Right lobe of liver (tissue), 6 donors: ENCODE results near the gene GRHL3. TPM values are rescaled to one million over a fixed set of nuclear protein-coding genes. Genes with fewer than 3 reads are reported as not detected.
A peak's percentile ranks its signal among the peaks of the same experiment; 100 is the strongest.

Experiments
- ATAC-seq, 4 donors: fragments of 200-7000 bp; cut with Tn5 transposase; one replicate each; pipeline ENCODE4 v1.9.1; 2020; ENCODE audit warnings: mild to moderate bottlenecking in 4 of 4, moderate library complexity in 4 of 4
- DNase-seq, 3 donors: peaks; one replicate each; pipeline ENCODE4 v3.0.0-alpha.2; 2020
- H3K27ac ChIP-seq, 3 donors: fragments of 200-600 bp; one replicate each; pipeline ENCODE4 v1.8.0; 2022
- H3K27me3 ChIP-seq, 2 donors: fragments of 200-600 bp; one replicate each; pipeline ENCODE4 v1.8.0; 2022
- H3K36me3 ChIP-seq, 4 donors: fragments of 200-600 bp; sonication (generic) in 1 of 4; one replicate each; pipeline versions ENCODE4 v1.5.1 to v1.8.0; 2017 to 2022; ENCODE audit warnings: control low read depth in 1 of 4
- H3K4me1 ChIP-seq, 4 donors: fragments of 200-600 bp; sonication (generic) in 1 of 4; one replicate each; pipeline versions ENCODE4 v1.5.1 to v1.8.0; 2017 to 2022; ENCODE audit warnings: control low read depth in 1 of 4
- H3K4me3 ChIP-seq, 3 donors: fragments of 200-600 bp; one replicate each; pipeline ENCODE4 v1.8.0; 2022
- H3K9me3 ChIP-seq, 4 donors: fragments of 200-600 bp; sonication (generic) in 1 of 4; one replicate each; pipeline versions ENCODE4 v1.5.1 to v1.8.0; 2017 to 2022; ENCODE audit warnings: control low read depth in 1 of 4
- CTCF ChIP-seq, 4 donors: fragments of 200-600 bp in 3 of 4; fragments of 450-650 bp in 1 of 4; IDR thresholded peaks; one replicate each; pipeline versions ENCODE4 v1.5.1 to v1.8.0; 2016 to 2022; ENCODE audit warnings: antibody characterized with exemption in 4 of 4, mild to moderate bottlenecking in 2 of 4
- POLR2A ChIP-seq: fragments of 450-650 bp; IDR thresholded peaks from one replicate; pipeline ENCODE4 v1.6.1; 2017; ENCODE audit warnings: antibody characterized with exemption, mild to moderate bottlenecking
- WGBS: methylation state at CpG from one replicate; pipeline ENCODE4 v1.1.6; 2018; ENCODE audit warnings: low coverage, low lambda C conversion rate; ENCODE audit not compliant: insufficient coverage; ENCODE audit errors: missing lambda C conversion rate; 5-methylcytosine and 5-hydroxymethylcytosine counted together
- intact Hi-C, 2 donors: fragments of 100-400 bp; cut with DNase I; formaldehyde crosslinking; loops; one replicate each; pipeline versions ENCODE4 v1.11.2 to v1.14.1; 2022
- total RNA-seq, 6 experiments: library from RNA; depleted of rRNA in 2 of 6; stranded (reverse); fragments of >200 nt in 2 of 6; fragmentation: NEBNext Ultra II Directional in 3 of 6; extraction: Animal tissue kit (Norgen Biotek cat#: 25700) in 3 of 6; gene quantifications; one replicate each; pipeline versions ENCODE4 v1.1.0 to v1.2.4, GENCODE V29; 2016 to 2023
- donor health status: DM: no; HTN: yes; CAD: no.
- donor health status: DM: no; HTN: no; CAD: no.
- donor health status: DM: no; HTN: no; CAD: no.
- donor health status: DM: no; HTN: yes; CAD: no.
- donor health status: DM: no; HTN: yes; CAD: no.

Gene GRHL3
- total RNA-seq, 6 experiments from 2014 or later: 0.20 to 1.00 (median 0.26) TPM; not detected in 1

DNA sequence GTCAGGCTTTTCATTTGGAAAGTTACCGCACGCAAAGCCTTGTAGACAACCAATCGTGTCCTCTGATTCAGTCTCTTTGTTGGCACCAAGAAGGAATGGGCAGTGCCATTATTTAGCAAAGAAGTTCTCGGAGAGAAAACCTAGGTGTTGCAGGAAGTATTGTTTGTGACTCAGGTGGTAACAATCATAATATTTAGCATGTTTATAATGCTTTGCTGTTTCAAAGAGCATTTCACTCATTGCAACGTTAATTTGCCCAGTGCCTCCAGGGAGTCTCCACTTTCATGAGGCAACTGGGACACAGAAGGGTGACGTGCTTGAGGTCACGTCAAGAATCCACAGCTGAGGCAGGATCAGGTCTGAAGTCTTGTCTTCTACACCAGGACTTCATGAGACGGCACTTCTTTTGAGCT, 63.0 kb downstream of the GRHL3 start:
- Histone ChIP-seq H3K4me3 (no peak overlapping the region), H3K27ac (no peak overlapping the region), H3K4me1 (peaks cover 0 to 15% (median 4%) of the 10 kb centered on the region in 4 donors), H3K36me3 (no peaks in the 10 kb centered on the region), H3K27me3 (no peaks in the 10 kb centered on the region), H3K9me3 (no peaks in the 10 kb centered on the region)
- ATAC-seq (no peak), DNase-seq (peak in 1 of 3 donors; percentile 27)
- intact Hi-C loops: no loop called here
- WGBS: 96% methylated on average over 7 of the region's 8 CpGs
- TF ChIP-seq CTCF (IDR thresholded peaks at IDR 0.05) (no peak), POLR2A (no peak)

DNA sequence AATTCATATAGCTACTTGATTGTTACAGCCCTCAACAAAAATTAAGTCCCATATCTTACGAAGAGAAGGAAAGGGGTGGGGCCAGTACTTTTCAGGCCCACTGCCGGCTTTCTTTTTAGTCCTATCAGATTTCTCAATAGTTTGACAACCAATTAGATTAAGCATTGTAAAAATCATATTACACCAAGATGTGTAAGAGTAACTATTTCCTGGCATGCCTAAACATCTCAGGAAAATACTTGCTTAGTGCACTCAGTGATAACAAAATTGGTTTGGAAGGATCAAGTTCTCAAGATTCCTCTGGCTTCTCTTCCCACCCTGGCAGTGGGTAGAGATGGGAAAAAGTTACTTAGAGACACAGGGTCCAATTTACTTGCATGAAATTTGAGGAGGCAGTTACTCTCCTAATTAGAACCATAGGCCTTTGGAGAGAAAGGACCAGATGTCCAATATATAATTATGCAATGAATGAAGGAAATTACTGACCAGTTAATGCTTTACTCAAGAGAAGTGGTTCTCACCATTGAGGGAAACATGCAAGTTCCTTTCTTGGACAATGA, 64.3 kb downstream of the GRHL3 start:
- no peak for TF ChIP-seq CTCF (IDR thresholded peaks at IDR 0.05)
- TF ChIP-seq POLR2A: no peak
- Histone ChIP-seq H3K27ac (no peak overlapping the region), H3K36me3 (no peaks in the 10 kb centered on the region), H3K9me3 (no peaks in the 10 kb centered on the region), H3K4me3 (no peak overlapping the region), H3K27me3 (no peaks in the 10 kb centered on the region), H3K4me1 (peaks cover 0 to 27% (median 10%) of the 10 kb centered on the region in 4 donors)
- intact Hi-C loops: no loop called here
- no peak for DNase-seq
- 81% methylated on average over 2 of the region's 2 CpGs for WGBS
- no peak for ATAC-seq

GRCh38 chr1:24384251-24385090, 65.3 kb downstream of the GRHL3 start:
- H3K27me3 ChIP-seq: no peaks in the 10 kb centered on the region
- 72% methylated on average over 10 of the region's 13 CpGs for WGBS
- peak in 3 of 4 donors; percentile 9 to 24 (median 13) for ATAC-seq
- no peaks in the 10 kb centered on the region for H3K9me3 ChIP-seq
- peaks cover 0 to 38% (median 15%) of the 10 kb centered on the region in 4 donors for H3K4me1 ChIP-seq
- H3K27ac ChIP-seq: no peak overlapping the region
- DNase-seq: peak in 1 of 3 donors; percentile 45
- intact Hi-C loops: no loop called here
- H3K4me3 ChIP-seq: no peak overlapping the region
- H3K36me3 ChIP-seq: no peaks in the 10 kb centered on the region
- TF ChIP-seq POLR2A: no peak
- TF ChIP-seq CTCF (IDR thresholded peaks at IDR 0.05): no peak

DNA sequence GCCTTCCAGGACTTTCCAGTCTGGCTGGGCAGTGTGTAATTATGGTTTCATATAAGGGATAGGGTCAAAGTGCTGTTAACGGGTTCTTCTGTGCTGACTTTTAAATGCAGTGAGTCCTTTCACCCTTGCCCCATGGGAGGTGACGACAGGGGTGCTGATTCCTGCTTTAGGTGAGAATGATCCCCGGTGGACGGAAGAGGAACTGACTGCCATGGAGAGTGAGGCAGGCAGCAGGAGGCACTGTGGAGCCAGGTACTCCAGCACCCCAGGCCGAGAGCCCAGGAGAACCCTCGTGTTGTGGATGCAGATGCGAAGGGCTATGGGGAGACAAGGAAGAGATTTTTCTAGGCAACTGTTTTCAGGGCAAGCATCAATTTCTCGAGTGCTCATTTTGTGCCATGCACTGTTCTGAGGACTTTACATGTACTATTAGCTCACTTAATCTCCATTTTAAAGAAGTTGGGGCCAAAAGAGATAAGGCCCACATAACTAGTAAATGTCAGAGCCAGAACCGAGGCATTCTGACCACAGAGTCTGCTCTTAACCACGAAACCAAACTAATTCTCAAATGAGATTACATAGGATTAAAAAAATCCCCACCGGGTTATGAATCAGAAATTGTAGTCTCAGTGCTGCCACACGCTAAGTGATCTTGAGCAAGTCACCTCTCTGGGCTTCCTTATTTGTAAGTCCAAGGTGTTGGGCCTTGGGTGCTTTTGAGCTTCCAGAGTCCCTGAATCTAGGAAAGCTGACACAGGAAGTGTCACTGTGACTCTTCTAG, 66.2 kb downstream of the GRHL3 start:
- Histone ChIP-seq H3K4me1 (peaks cover 0 to 37% (median 18%) of the 10 kb centered on the region in 4 donors), H3K9me3 (no peaks in the 10 kb centered on the region), H3K27me3 (no peaks in the 10 kb centered on the region), H3K4me3 (no peak overlapping the region), H3K27ac (no peak overlapping the region), H3K36me3 (no peaks in the 10 kb centered on the region)
- TF ChIP-seq CTCF (IDR thresholded peaks at IDR 0.05) (peak in 2 of 4 donors; percentile 22 to 24), POLR2A (no peak)
- DNase-seq: peak in 1 of 3 donors; percentile 41
- WGBS: 82% methylated on average over 11 of the region's 12 CpGs
- no peak for ATAC-seq
- intact Hi-C loops: no loop called here
